SH-SY5Y (cell line): ENCODE data around the gene CD151.

Source experiments
- GATA2 ChIP-seq: IDR thresholded peaks from 2 replicates; pipeline ENCODE4 v1.6.1; 2011; ENCODE audit warnings: mild to moderate bottlenecking, low read depth, low read length
- GATA3 ChIP-seq: IDR thresholded peaks from 2 replicates; pipeline ENCODE4 v1.6.1; 2011; ENCODE audit warnings: low read depth, mild to moderate bottlenecking, low read length, moderate library complexity

DNA sequence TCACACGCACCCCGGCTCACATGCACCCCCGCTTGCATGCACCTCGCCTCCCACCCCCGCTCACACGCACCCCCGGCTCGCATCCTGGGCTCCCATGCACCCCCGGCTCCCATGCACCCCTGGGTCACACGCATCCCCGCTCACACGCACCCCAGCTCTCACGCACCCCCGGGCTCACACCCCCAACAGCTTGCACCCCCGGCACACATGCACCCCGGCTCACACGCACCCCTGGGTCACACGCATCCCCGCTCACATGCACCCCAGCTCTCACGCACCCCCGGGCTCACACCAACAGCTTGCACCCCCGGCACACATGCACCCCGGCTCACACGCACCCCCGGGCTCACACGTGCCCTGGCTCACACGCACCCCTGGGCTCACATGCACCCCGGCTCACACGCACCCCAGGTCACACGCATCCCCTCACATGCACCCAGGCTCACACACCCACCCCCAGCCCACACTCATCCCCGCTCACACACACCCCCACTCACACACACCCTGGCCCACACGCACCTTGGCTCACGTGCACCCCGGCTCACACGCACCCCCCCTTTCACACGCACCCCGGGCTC, 26.1 kb downstream of the CD151 start:
- TF ChIP-seq GATA3: no peak
- TF ChIP-seq GATA2: no peak
